ENCODE measurements around the gene GHR. TPM values are rescaled to one million over a fixed set of nuclear protein-coding genes. Genes with fewer than 3 reads are reported as not detected.

Gene GHR
- total and polyA plus RNA-seq, 2 of the 8 experiments (the other 6 are each of a cell fraction or from before 2014, with no cell fraction given) = 0.15 to 0.19 TPM

- TF ChIP-seq CEBPB (IDR thresholded peaks at IDR 0.05; ENCODE audit: low read depth, low read length) (no peak), POLR2AphosphoS5 (IDR thresholded peaks at IDR 0.05; ENCODE audit: low read depth, low read length) (no peak), BACH1 (IDR thresholded peaks at IDR 0.05; ENCODE audit: low read length) (no peak), RFX5 (IDR thresholded peaks at IDR 0.05; ENCODE audit: borderline replicate concordance, low read depth, low read length) (no peak), RBBP5 (IDR thresholded peaks at IDR 0.05; ENCODE audit: borderline replicate concordance, low read depth, low read length) (no peak), HDAC2 (IDR thresholded peaks at IDR 0.05; ENCODE audit: borderline replicate concordance in 1 of 2, low read depth in 2 of 2, low read length in 2 of 2) (no peak), ATF2 (IDR thresholded peaks at IDR 0.05; ENCODE audit: low read length) (no peak), RNF2 (IDR thresholded peaks at IDR 0.05; ENCODE audit: borderline replicate concordance, low read depth, low read length, missing control alignments, poor library complexity, severe bottlenecking) (no peak), CBX8 (IDR thresholded peaks at IDR 0.05; ENCODE audit: borderline replicate concordance, low read depth, low read length) (no peak), SAP30 (IDR thresholded peaks at IDR 0.05; ENCODE audit: insufficient read depth, insufficient replicate concordance, low read length) (no peak), SIX5 (IDR thresholded peaks at IDR 0.05; ENCODE audit: low read depth, low read length) (no peak)
- H2BK15ac ChIP-seq (ENCODE audit: low read length) = no peak overlapping the region
- POLR2A ChIA-PET (ENCODE audit: partially characterized antibody) = no interaction called here
- WGBS, 2 experiments (ENCODE audit: extremely low coverage in 1 of 2, insufficient coverage in 1 of 2, insufficient read length in 1 of 2, insufficient replicate concordance in 2 of 2, low coverage in 1 of 2, low lambda C conversion rate in 2 of 2, missing lambda C conversion rate in 1 of 2) = 88% methylated on average over 2 of the region's 2 CpGs; no CpG with 5 or more reads in 1 of the 2 experiments
- H3K9ac ChIP-seq (replicated peaks in 1 of 4; ENCODE audit: extremely low read depth in 1 of 4, low read depth in 3 of 4, low read length in 3 of 4) = no peak overlapping the region
- no peak overlapping the region for H3K18ac ChIP-seq (ENCODE audit: extremely low read depth, low read length)
- no peaks in the 10 kb centered on the region for H3K79me2 ChIP-seq (ENCODE audit: control insufficient read depth in 1 of 2, insufficient read depth in 2 of 2, low read length in 2 of 2)
- no peak overlapping the region for H4K91ac ChIP-seq (replicated peaks; ENCODE audit: insufficient read length, low read length)
- no peak overlapping the region for H3K23ac ChIP-seq (ENCODE audit: insufficient read length)
- H4K5ac ChIP-seq (ENCODE audit: insufficient read length, low read depth, low read length) = no peak overlapping the region
- no peak overlapping the region for H3K14ac ChIP-seq (ENCODE audit: insufficient read length)
- H3K23me2 ChIP-seq (ENCODE audit: low read depth, low read length) = no peaks in the 10 kb centered on the region
- no peaks in the 10 kb centered on the region for H3K4me1 ChIP-seq (replicated peaks in 1 of 4; ENCODE audit: control insufficient read depth in 3 of 4, insufficient read depth in 4 of 4, low read length in 3 of 4)
- H2BK120ac ChIP-seq (replicated peaks; ENCODE audit: low read depth, low read length) = no peak overlapping the region
- H4K20me1 ChIP-seq (replicated peaks in 1 of 2; ENCODE audit: control insufficient read depth in 1 of 2, insufficient read depth in 2 of 2, low read length in 2 of 2) = no peaks in the 10 kb centered on the region
- H3K79me1 ChIP-seq (ENCODE audit: low read depth, low read length) = no peaks in the 10 kb centered on the region
- H3K4me3 ChIP-seq (ENCODE audit: extremely low read depth in 1 of 4, insufficient read depth in 2 of 4, low read depth in 3 of 4, low read length in 4 of 4) = no peak overlapping the region
- FAIRE-seq (no peak), DNase-seq (ENCODE audit: low read depth in 1 of 2, low spot score in 2 of 2) (no peak)
- no peak overlapping the region for H2BK20ac ChIP-seq (ENCODE audit: low read length)
- no peaks in the 10 kb centered on the region for H3K36me3 ChIP-seq (ENCODE audit: control insufficient read depth in 2 of 4, insufficient read depth in 4 of 4, low read length in 3 of 4)
- H3K27ac ChIP-seq (ENCODE audit: low read depth, low read length) = no peak overlapping the region
- H2BK12ac ChIP-seq (ENCODE audit: low read depth, low read length) = no peak overlapping the region
- H4K8ac ChIP-seq (ENCODE audit: extremely low read depth, insufficient read depth, low read length) = no peak overlapping the region
- H2AK5ac ChIP-seq (ENCODE audit: low read depth, low read length) = no peak overlapping the region
- no peaks in the 10 kb centered on the region for H3K9me3 ChIP-seq (ENCODE audit: insufficient read depth in 2 of 2, low read depth in 1 of 2, low read length in 1 of 2)
- no peaks in the 10 kb centered on the region for H3K27me3 ChIP-seq (replicated peaks in 1 of 4; ENCODE audit: control insufficient read depth in 3 of 4, extremely low read depth in 1 of 4, insufficient read depth in 3 of 4, low read length in 3 of 4)
- no peak overlapping the region for H3K4me2 ChIP-seq (ENCODE audit: insufficient read depth in 1 of 2, low read depth in 2 of 2, low read length in 2 of 2)
- H3K56ac ChIP-seq (replicated peaks; ENCODE audit: insufficient read length, low read depth, low read length) = no peak overlapping the region
- H3K4ac ChIP-seq (replicated peaks; ENCODE audit: insufficient read length, low read depth, low read length) = no peak overlapping the region
- H2AFZ ChIP-seq (ENCODE audit: low read length) = no peak overlapping the region
- CTCF ChIA-PET (ENCODE audit: partially characterized antibody) = interaction anchor here (1.0 to 3.2 kb wide), 3 partner anchors 8 to 95 kb away, joined by 3 to 21 read pairs (median 5); partner anchors contain the start of gene GHR
- H2BK5ac ChIP-seq (ENCODE audit: low read depth, low read length) = no peak overlapping the region
Measured at GRCh38 chr5:42517164-42517563, 93.9 kb downstream of the GHR start.

Measured in H1 (cell line).